ENCODE results near the gene LRP1-AS. TPM values are rescaled to one million over a fixed set of nuclear protein-coding genes. Genes with fewer than 3 reads are reported as not detected.

LRP1-AS gene
- total and polyA plus RNA-seq, 2 donors from 2014 or later = not detected

DNA sequence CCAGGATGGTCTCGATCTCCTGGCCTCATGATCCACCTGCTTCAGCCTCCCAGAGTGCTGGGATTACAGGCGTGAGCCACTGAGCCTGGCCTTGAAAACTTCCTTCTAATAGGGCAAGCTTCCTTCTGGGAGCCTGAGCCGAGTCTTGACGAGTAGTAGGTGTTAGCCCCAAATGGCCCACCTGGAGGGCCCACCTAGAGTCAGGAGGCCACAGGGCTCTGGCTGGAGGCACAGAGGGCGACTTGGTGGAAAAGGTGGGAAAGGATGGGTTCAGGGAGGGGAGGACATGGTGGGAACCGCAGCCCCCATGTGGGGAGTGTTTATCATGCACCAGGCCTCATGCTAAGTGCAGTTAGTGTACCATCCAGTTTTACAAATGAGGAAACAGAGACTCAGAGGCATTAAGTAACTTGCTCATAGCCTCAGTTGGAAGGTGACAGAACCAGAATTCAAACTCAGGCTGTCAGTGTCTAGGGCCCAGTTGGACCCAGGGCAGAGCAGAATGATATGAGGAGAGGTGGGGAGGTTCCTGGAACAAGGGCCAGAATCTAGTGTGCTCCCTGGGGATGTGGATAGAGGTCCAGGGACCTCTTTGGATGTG lies 3.1 kb upstream of the LRP1-AS start:
- FAIRE-seq (no peak), DNase-seq (no peak)
- Histone ChIP-seq H3K4me1 (ENCODE audit: control insufficient read depth in 2 of 3, insufficient read depth in 2 of 3, low read depth in 1 of 3, low read length in 3 of 3) (peaks cover 0 to 22% (median 5%) of the 10 kb centered on the region in 3 donors), H3K9ac (ENCODE audit: low read length in 3 of 3) (no peak overlapping the region), H3K4me3 (ENCODE audit: low read length in 3 of 3) (no peak overlapping the region), H3K27ac (ENCODE audit: low read depth in 2 of 2, low read length in 2 of 2) (peak overlapping the region in 1 of 2 donors; percentile 41), H3K9me3 (ENCODE audit: control insufficient read depth in 2 of 3, insufficient read depth in 1 of 3, low read length in 3 of 3) (no peaks in the 10 kb centered on the region), H3K27me3 (ENCODE audit: control insufficient read depth, insufficient read depth, low read length) (no peaks in the 10 kb centered on the region), H3K36me3 (ENCODE audit: control insufficient read depth in 2 of 3, insufficient read depth in 3 of 3, low read length in 3 of 3) (peaks cover 4 to 16% (median 6%) of the 10 kb centered on the region in 3 donors)
- intact Hi-C loops (cut with DNase I) = no loop called here
- TF ChIP-seq, protein P1, sequence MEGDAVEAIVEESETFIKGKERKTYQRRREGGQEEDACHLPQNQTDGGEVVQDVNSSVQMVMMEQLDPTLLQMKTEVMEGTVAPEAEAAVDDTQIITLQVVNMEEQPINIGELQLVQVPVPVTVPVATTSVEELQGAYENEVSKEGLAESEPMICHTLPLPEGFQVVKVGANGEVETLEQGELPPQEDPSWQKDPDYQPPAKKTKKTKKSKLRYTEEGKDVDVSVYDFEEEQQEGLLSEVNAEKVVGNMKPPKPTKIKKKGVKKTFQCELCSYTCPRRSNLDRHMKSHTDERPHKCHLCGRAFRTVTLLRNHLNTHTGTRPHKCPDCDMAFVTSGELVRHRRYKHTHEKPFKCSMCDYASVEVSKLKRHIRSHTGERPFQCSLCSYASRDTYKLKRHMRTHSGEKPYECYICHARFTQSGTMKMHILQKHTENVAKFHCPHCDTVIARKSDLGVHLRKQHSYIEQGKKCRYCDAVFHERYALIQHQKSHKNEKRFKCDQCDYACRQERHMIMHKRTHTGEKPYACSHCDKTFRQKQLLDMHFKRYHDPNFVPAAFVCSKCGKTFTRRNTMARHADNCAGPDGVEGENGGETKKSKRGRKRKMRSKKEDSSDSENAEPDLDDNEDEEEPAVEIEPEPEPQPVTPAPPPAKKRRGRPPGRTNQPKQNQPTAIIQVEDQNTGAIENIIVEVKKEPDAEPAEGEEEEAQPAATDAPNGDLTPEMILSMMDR (IDR thresholded peaks at IDR 0.05; ENCODE audit: borderline replicate concordance, extremely low read depth, insufficient read depth) = no peak

DNA sequence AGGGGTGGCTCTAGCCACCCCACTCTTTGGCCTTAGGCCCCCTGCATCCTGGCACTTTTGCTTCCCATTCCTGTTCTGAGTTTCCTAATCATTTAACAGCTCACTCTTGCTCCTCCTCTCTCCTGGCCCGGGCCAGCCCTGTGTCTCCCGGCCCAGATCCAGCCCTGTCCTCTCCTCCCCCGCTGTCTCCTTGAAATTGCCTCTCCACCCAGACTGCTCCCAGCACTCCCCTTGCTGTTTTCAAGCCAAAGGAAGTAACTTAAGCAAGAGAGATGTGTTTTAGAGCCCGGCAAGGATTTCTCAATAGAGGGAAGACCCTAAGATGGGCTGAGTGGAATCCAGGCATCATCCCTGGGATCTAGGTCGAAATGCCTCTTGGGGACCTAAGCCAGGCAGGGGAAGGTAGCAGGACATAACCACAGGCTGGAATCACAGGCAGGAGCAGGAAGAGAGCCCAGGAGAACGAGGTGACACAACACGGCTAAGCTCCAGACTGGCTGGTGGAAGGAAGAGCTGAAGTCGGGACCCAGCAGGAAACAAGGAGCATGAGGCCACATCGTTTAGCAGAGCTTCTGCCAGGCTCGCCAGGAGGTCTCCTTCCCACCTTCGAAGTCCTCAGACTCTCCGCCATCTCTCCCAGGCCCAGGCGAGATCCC lies 2.0 kb upstream of the LRP1-AS start:
- DNase-seq = peak in 3 of 5 donors; percentile 38 to 89 (median 79)
- intact Hi-C loops (cut with DNase I) = no loop called here

DNA sequence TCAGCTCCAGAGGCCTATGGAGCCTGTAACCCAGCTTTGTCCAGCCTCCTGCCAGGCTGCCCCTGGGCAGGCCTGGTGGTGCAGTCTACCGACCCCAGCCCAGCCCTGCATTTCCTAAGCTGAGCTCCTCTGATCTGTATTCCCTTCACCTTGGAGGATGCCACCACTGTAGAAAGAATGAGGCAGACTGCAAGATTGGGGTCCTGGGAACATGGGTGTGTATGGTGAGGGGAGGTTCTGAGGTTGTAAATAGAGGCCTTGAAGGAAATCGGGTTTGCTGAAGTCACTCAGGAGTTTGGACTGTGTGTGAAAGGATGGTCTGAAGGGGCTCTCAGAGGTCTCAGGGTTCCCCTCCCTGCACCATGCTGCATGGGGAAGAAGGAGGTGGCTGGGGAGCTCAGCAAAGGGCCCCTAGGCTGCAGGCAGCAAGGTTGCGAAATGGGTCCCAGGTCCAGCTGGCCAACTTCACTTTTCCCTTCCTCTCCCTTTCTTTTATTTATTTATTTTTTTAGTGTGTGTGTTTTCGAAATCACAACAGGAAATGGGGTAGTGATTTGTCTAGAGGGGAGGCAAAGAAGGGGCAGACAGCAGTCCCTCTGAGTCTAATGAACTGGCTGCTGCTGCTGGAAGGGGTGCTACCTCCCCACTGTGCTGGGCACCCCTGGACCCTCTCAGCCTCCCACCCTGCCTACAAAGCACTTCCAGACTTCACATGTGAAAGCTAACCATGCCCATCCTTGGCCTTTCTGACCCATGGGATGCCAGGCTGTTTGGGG lies 1.2 kb upstream of the LRP1-AS start:
- Histone ChIP-seq H3K27ac (ENCODE audit: low read depth in 2 of 2, low read length in 2 of 2) (peak overlapping the region; percentile 64 to 82), H3K9ac (ENCODE audit: low read length in 3 of 3) (no peak overlapping the region), H3K36me3 (ENCODE audit: control insufficient read depth in 2 of 3, insufficient read depth in 3 of 3, low read length in 3 of 3) (peaks cover 10 to 17% (median 12%) of the 10 kb centered on the region in 3 donors), H3K4me1 (ENCODE audit: control insufficient read depth in 2 of 3, insufficient read depth in 2 of 3, low read depth in 1 of 3, low read length in 3 of 3) (peaks cover 0 to 25% (median 5%) of the 10 kb centered on the region in 3 donors), H3K9me3 (ENCODE audit: control insufficient read depth in 2 of 3, insufficient read depth in 1 of 3, low read length in 3 of 3) (no peaks in the 10 kb centered on the region), H3K4me3 (ENCODE audit: low read length in 3 of 3) (no peak overlapping the region), H3K27me3 (ENCODE audit: control insufficient read depth, insufficient read depth, low read length) (no peaks in the 10 kb centered on the region)
- DNase-seq (peak in 3 of 5 donors; percentile 35 to 88 (median 77)), FAIRE-seq (no peak)
- intact Hi-C loops (cut with DNase I) = no loop called here
- TF ChIP-seq, protein P1 (IDR thresholded peaks at IDR 0.05; ENCODE audit: borderline replicate concordance, extremely low read depth, insufficient read depth) = no peak

More for the DNA sequence above, 2.0 kb upstream of the LRP1-AS start:
- no peak for FAIRE-seq
- Histone ChIP-seq H3K4me1 (ENCODE audit: control insufficient read depth in 2 of 3, insufficient read depth in 2 of 3, low read depth in 1 of 3, low read length in 3 of 3) (peaks cover 0 to 25% (median 5%) of the 10 kb centered on the region in 3 donors), H3K27me3 (ENCODE audit: control insufficient read depth, insufficient read depth, low read length) (no peaks in the 10 kb centered on the region), H3K36me3 (ENCODE audit: control insufficient read depth in 2 of 3, insufficient read depth in 3 of 3, low read length in 3 of 3) (peaks cover 10 to 22% (median 12%) of the 10 kb centered on the region in 3 donors), H3K9me3 (ENCODE audit: control insufficient read depth in 2 of 3, insufficient read depth in 1 of 3, low read length in 3 of 3) (no peaks in the 10 kb centered on the region), H3K9ac (ENCODE audit: low read length in 3 of 3) (no peak overlapping the region), H3K27ac (ENCODE audit: low read depth in 2 of 2, low read length in 2 of 2) (peak overlapping the region; percentile 64 to 82), H3K4me3 (ENCODE audit: low read length in 3 of 3) (no peak overlapping the region)
- TF ChIP-seq, protein P1 (IDR thresholded peaks at IDR 0.05; ENCODE audit: borderline replicate concordance, extremely low read depth, insufficient read depth) = no peak

Data from kidney (tissue), 14 donors.